Mucosa of descending colon (tissue), 3 donors: Measurements from ENCODE around the gene UBR3. TPM values are rescaled to one million over a fixed set of nuclear protein-coding genes. Genes with fewer than 3 reads are reported as not detected.

Source experiments
- ATAC-seq: fragments of 200-7000 bp; cut with Tn5 transposase; one replicate; pipeline ENCODE4 v1.9.1; 2020; ENCODE audit warnings: mild to moderate bottlenecking, moderate library complexity
- DNase-seq, 3 donors: peaks; one replicate each; pipeline ENCODE4 v3.0.0-alpha.2; 2020
- H3K36me3 ChIP-seq: fragments of 200-600 bp; one replicate; pipeline ENCODE4 v1.8.0; 2021; ENCODE audit warnings: low read depth, mild to moderate bottlenecking
- H3K4me1 ChIP-seq: fragments of 200-600 bp; one replicate; pipeline ENCODE4 v1.8.0; 2021; ENCODE audit warnings: low read depth, mild to moderate bottlenecking
- H3K4me3 ChIP-seq: fragments of 200-600 bp; one replicate; pipeline ENCODE4 v1.8.0; 2021; ENCODE audit warnings: mild to moderate bottlenecking
- H3K9me3 ChIP-seq: fragments of 200-600 bp; one replicate; pipeline ENCODE4 v1.8.0; 2021; ENCODE audit warnings: mild to moderate bottlenecking
- intact Hi-C, 2 donors: fragments of 100-400 bp; cut with DNase I in 1 of 2; cut with micrococcal nuclease in 1 of 2; formaldehyde crosslinking; loops; one replicate each; pipeline versions ENCODE4 v1.11.0 to v1.11.1; 2022; cut with DNase I, micrococcal nuclease
- total RNA-seq, 3 donors: library from RNA; stranded (reverse); fragmentation: NEBNext Ultra II Directional in 2 of 3; extraction: Animal tissue kit (Norgen Biotek cat#: 25700) in 2 of 3; gene quantifications; one replicate each; pipeline versions ENCODE4 v1.2.1 to v1.2.4, GENCODE V29; 2021 to 2023
- TF ChIP-seq, protein P1 (sequence below): fragments of 200-600 bp; IDR thresholded peaks from one replicate; pipeline ENCODE4 v1.8.0; 2022; ENCODE audit warnings: antibody characterized with exemption, mild to moderate bottlenecking
- donor health status: DM: no; HTN: no; CAD: no; lungs with moderate emphysema.
- donor health status: DM: no; HTN: no; CAD: no.
- donor health status: DM: no; HTN: yes; CAD: no.

Gene UBR3
- total RNA-seq, 3 donors from 2014 or later: 32.5 to 65.8 (median 39.6) TPM

- Histone ChIP-seq H3K36me3 (no peaks in the 10 kb centered on the region), H3K4me3 (no peak overlapping the region), H3K9me3 (no peaks in the 10 kb centered on the region), H3K4me1 (no peaks in the 10 kb centered on the region)
- intact Hi-C loops: no loop called here
- TF ChIP-seq, protein P1, sequence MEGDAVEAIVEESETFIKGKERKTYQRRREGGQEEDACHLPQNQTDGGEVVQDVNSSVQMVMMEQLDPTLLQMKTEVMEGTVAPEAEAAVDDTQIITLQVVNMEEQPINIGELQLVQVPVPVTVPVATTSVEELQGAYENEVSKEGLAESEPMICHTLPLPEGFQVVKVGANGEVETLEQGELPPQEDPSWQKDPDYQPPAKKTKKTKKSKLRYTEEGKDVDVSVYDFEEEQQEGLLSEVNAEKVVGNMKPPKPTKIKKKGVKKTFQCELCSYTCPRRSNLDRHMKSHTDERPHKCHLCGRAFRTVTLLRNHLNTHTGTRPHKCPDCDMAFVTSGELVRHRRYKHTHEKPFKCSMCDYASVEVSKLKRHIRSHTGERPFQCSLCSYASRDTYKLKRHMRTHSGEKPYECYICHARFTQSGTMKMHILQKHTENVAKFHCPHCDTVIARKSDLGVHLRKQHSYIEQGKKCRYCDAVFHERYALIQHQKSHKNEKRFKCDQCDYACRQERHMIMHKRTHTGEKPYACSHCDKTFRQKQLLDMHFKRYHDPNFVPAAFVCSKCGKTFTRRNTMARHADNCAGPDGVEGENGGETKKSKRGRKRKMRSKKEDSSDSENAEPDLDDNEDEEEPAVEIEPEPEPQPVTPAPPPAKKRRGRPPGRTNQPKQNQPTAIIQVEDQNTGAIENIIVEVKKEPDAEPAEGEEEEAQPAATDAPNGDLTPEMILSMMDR: no peak
- ATAC-seq (no peak), DNase-seq (no peak)
Measured at GRCh38 chr2:170034596-170034995, 207.3 kb downstream of the UBR3 start.

DNA sequence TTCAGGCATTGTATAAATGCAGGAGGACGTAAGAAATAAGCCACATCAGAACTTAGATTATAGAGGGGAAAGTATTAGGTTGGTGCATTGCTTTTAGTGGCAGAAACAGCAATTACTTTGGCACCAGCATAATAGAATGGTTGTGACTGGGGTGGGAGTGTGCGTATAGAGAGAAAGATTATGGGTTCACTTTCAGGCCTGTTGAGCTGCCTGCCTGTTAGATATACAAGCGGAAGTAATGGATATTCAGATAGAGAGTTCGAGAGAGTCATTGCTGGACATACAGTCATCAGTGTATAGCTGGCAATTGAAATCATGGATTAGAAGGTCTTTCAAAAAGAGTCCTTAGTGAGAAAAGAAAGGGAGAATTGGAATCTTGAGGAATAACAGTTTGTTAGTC lies 211.5 kb downstream of the UBR3 start:
- DNase-seq: no peak
- H3K4me1 ChIP-seq: no peaks in the 10 kb centered on the region
- H3K9me3 ChIP-seq: no peaks in the 10 kb centered on the region
- no peak overlapping the region for H3K4me3 ChIP-seq
- intact Hi-C loops: no loop called here
- no peak for ATAC-seq
- no peaks in the 10 kb centered on the region for H3K36me3 ChIP-seq
- TF ChIP-seq, protein P1: no peak

DNA sequence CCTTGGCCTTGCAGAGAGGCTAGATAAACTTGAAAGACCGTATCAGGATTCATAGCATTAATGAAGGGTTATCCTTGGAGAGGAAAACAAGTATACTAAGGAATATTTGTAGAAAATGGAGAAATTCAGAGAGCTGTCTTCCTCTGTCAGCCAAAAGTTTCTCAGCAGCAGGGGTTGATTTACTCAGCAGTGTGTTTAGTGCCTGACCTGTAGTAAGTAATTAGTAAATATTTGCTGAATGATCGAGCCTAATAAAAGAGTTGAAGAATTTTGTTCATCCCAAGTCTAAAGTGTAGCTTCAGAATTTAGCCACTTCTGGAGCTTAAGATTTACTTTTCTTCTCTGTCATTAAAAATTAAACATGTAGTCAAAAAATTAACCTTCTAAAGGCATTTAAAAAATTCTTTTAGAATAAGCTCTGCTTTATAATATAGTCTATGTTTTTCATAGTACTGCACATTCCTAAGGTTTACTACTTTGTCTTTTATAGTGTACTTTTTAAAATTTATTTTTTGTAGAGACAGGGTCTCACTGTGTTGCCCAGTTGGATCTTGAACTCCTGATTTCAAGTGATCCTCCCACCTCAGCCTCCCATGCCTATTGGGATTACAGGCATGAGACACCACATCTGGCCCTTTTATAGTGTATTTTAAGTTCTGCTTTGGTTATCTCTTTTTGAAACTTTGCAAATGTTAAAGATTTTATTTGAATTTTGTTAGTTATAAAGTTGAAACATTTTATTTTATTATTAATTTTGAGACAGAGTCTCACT lies 212.3 kb downstream of the UBR3 start:
- no peaks in the 10 kb centered on the region for H3K9me3 ChIP-seq
- H3K36me3 ChIP-seq: no peaks in the 10 kb centered on the region
- intact Hi-C loops: no loop called here
- TF ChIP-seq, protein P1: no peak
- H3K4me1 ChIP-seq: no peaks in the 10 kb centered on the region
- ATAC-seq (no peak), DNase-seq (no peak)
- H3K4me3 ChIP-seq: no peak overlapping the region

DNA sequence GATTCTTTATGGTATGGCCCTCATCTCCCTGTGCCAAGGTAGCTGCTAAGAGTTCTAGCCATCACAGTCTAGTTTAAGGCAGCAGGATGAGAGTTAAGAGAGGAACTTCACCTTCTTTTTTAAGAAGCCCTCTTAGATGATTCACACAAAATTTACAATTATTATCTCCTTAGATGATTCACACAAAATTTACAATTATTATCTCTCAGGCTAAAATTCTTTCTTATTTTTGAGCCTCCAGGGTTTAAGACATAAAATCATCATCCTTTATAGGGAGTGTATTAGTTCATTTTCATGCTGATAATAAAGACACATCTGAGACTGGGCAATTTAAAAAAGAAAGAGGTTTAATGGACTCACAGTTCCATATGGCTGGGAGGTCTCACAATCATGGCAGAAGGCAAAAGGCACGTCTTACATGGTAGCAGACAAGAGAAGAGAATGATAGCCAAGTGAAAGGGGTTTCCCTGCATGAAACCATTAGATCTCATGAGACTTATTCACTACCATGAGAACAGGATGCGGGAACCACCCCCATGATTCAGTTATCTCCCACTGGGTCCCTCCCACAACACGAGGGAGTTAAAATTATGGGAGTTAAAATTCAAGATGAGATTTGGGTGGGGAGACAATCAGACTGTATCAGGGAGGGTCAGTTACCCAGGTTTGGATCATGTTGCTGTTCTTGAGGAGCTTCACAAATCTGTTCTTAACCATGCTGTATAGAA lies 217.7 kb downstream of the UBR3 start:
- TF ChIP-seq, protein P1: no peak
- intact Hi-C loops: no loop called here
- DNase-seq (no peak), ATAC-seq (no peak)
- no peaks in the 10 kb centered on the region for H3K4me1 ChIP-seq
- no peak overlapping the region for H3K4me3 ChIP-seq
- no peaks in the 10 kb centered on the region for H3K9me3 ChIP-seq
- no peaks in the 10 kb centered on the region for H3K36me3 ChIP-seq

- no peak for ATAC-seq
- TF ChIP-seq, protein P1: no peak
- H3K9me3 ChIP-seq: no peaks in the 10 kb centered on the region
- intact Hi-C loops: no loop called here
- no peak overlapping the region for H3K4me3 ChIP-seq
- H3K36me3 ChIP-seq: no peaks in the 10 kb centered on the region
- no peak for DNase-seq
- H3K4me1 ChIP-seq: no peaks in the 10 kb centered on the region
Measured at GRCh38 chr2:170047331-170048065, 220.2 kb downstream of the UBR3 start.
